ENCODE results near the gene ZBTB12. TPM values are rescaled to one million over a fixed set of nuclear protein-coding genes. Genes with fewer than 3 reads are reported as not detected.
A peak's percentile ranks its signal among the peaks of the same experiment; 100 is the strongest.

The ZBTB12 gene
- total and polyA plus RNA-seq, 2 of the 8 experiments (the other 6 are each of a cell fraction or from before 2014, with no cell fraction given): 20.7 to 40.8 TPM

DNA sequence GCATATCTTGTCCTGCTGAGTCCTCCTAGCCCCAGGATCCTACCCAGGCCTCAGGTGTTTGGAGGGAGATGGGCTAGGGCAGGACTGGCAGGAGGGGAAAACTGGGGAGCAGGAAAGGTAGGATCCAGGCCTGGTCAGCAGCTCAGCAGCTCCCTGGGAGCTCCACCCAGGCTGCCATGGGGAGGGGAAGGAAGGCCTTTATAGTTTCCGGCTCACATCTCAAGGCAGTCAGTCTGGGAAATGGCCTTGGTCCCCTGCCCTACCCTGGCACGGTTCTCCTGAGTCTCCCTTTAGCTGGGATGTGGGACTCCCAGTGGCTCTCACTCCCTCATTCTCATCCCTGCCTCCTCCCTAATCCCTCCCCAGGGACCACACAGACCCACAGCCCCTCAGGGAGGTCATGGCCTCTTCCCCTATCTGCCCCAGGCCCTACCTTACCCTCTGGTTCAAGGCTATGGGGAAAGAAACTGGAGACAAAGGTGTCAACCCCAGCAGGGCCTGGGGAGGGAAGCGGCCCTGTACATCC, 24.7 kb downstream of the ZBTB12 start:
- no peak overlapping the region for H2BK120ac ChIP-seq (replicated peaks; ENCODE audit: low read depth, low read length)
- no peak overlapping the region for H3K9ac ChIP-seq (replicated peaks in 1 of 4; ENCODE audit: extremely low read depth in 1 of 4, low read depth in 3 of 4, low read length in 3 of 4)
- H4K91ac ChIP-seq (replicated peaks; ENCODE audit: insufficient read length, low read length): no peak overlapping the region
- no peak overlapping the region for H3K56ac ChIP-seq (replicated peaks; ENCODE audit: insufficient read length, low read depth, low read length)
- H3K79me1 ChIP-seq (ENCODE audit: low read depth, low read length): no peaks in the 10 kb centered on the region; the same call in 1 of the 2 replicates
- peak overlapping the region; percentile 41 for H3K4ac ChIP-seq (replicated peaks; ENCODE audit: insufficient read length, low read depth, low read length)
- no peak overlapping the region for H2AFZ ChIP-seq (ENCODE audit: low read length)
- H3K23ac ChIP-seq (ENCODE audit: insufficient read length): no peak overlapping the region
- H2BK20ac ChIP-seq (ENCODE audit: low read length): no peak overlapping the region
- ChIA-PET CTCF (ENCODE audit: partially characterized antibody) (interaction anchor here (0.6 to 8.1 kb wide), 7 partner anchors 9 to 86 kb away, joined by 3 to 59 read pairs (median 3); no protein-coding TSS in a partner anchor), POLR2A (ENCODE audit: partially characterized antibody) (interaction anchor here (1.4 to 5.6 kb wide), 5 partner anchors 13 to 50 kb away, joined by 4 to 47 read pairs (median 5); partner anchors contain the start of genes HSPA1B and NEU1)
- H3K9me3 ChIP-seq (ENCODE audit: insufficient read depth in 2 of 2, low read depth in 1 of 2, low read length in 1 of 2): no peaks in the 10 kb centered on the region
- H3K79me2 ChIP-seq (ENCODE audit: control insufficient read depth in 1 of 2, insufficient read depth in 2 of 2, low read length in 2 of 2): no peaks in the 10 kb centered on the region
- no peak for DNase-seq (ENCODE audit: low read depth in 1 of 2, low spot score in 2 of 2)
- H2BK15ac ChIP-seq (ENCODE audit: low read length): no peak overlapping the region
- H2AK5ac ChIP-seq (ENCODE audit: low read depth, low read length): no peak overlapping the region
- no peak overlapping the region for H3K14ac ChIP-seq (ENCODE audit: insufficient read length)
- no peak overlapping the region for H3K4me3 ChIP-seq (ENCODE audit: extremely low read depth in 1 of 4, insufficient read depth in 2 of 4, low read depth in 3 of 4, low read length in 4 of 4)
- H4K20me1 ChIP-seq (replicated peaks in 1 of 2; ENCODE audit: control insufficient read depth in 1 of 2, insufficient read depth in 2 of 2, low read length in 2 of 2): peaks cover 2 to 11% of the 10 kb centered on the region in 2 experiments
- no peak overlapping the region for H3K4me2 ChIP-seq (ENCODE audit: insufficient read depth in 1 of 2, low read depth in 2 of 2, low read length in 2 of 2)
- peaks cover 0 to 11% (median 0%) of the 10 kb centered on the region in 4 experiments; a peak in 1 of 7 replicates for H3K4me1 ChIP-seq (replicated peaks in 1 of 4; ENCODE audit: control insufficient read depth in 3 of 4, insufficient read depth in 4 of 4, low read length in 3 of 4)
- no peak overlapping the region for H3K27ac ChIP-seq (ENCODE audit: low read depth, low read length)
- H4K5ac ChIP-seq (ENCODE audit: insufficient read length, low read depth, low read length): no peak overlapping the region
- no peak overlapping the region for H2BK5ac ChIP-seq (ENCODE audit: low read depth, low read length)
- no peak overlapping the region for H4K8ac ChIP-seq (ENCODE audit: extremely low read depth, insufficient read depth, low read length)
- H3K18ac ChIP-seq (ENCODE audit: extremely low read depth, low read length): no peak overlapping the region
- H3K27me3 ChIP-seq (replicated peaks in 1 of 4; ENCODE audit: control insufficient read depth in 3 of 4, extremely low read depth in 1 of 4, insufficient read depth in 3 of 4, low read length in 3 of 4): no peaks in the 10 kb centered on the region
- peaks cover 11 to 24% (median 20%) of the 10 kb centered on the region in 4 experiments; a peak in 6 of 8 replicates for H3K36me3 ChIP-seq (ENCODE audit: control insufficient read depth in 2 of 4, insufficient read depth in 4 of 4, low read length in 3 of 4)
- no peak for FAIRE-seq
- 81% methylated on average over 3 of the region's 3 CpGs; no CpG with 5 or more reads in 1 of the 2 experiments for WGBS, 2 experiments (ENCODE audit: extremely low coverage in 1 of 2, insufficient coverage in 1 of 2, insufficient read length in 1 of 2, insufficient replicate concordance in 2 of 2, low coverage in 1 of 2, low lambda C conversion rate in 2 of 2, missing lambda C conversion rate in 1 of 2)
- no peaks in the 10 kb centered on the region for H3K23me2 ChIP-seq (ENCODE audit: low read depth, low read length)
- TF ChIP-seq FOSL1 (IDR thresholded peaks at IDR 0.05; ENCODE audit: insufficient read depth, low read depth, low read length): no peak
- H2BK12ac ChIP-seq (ENCODE audit: low read depth, low read length): no peak overlapping the region
